LNCAP (cell line): ENCODE data around the gene FHIP1B.

Experiments
- TF ChIP-seq, protein P1 (sequence below): fragments of 450-650 bp; IDR thresholded peaks from 2 replicates; pipeline ENCODE4 v1.5.1; 2017; ENCODE audit warnings: mild to moderate bottlenecking

Gene FHIP1B

DNA sequence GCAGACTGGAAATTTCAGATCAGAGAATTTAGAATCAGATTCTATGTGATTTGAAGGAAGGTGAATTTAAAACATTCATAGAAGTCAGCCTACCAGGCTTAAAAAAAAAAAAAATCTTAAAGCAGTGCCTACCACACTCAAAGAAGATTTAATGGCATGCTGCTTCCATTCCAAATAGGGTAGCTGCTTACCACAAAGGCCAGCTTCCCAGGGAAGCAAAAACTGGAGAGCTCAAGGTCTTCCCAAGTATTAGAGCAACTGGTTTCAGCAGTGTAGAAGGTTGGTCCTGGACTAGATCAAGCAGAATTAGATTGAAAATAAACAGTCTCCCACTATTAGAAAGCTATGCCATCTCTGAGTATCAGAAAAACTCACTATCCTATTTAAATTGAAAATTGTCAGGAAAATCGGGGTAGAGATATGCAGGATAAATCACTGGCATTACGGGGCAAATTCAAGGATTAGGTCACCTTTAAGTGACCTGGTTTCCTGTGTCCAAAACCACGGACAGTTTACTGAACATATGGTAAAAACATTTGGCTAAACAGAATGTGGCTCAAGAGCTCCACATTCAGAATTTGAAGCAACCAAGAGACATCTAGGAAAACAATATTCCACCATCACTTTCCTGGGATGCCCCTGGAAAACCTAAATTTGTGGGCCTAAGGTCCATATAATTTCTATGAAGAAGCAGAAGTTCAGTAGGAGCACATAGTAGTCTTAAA lies 27.8 kb downstream of the FHIP1B start:
- TF ChIP-seq, protein P1, sequence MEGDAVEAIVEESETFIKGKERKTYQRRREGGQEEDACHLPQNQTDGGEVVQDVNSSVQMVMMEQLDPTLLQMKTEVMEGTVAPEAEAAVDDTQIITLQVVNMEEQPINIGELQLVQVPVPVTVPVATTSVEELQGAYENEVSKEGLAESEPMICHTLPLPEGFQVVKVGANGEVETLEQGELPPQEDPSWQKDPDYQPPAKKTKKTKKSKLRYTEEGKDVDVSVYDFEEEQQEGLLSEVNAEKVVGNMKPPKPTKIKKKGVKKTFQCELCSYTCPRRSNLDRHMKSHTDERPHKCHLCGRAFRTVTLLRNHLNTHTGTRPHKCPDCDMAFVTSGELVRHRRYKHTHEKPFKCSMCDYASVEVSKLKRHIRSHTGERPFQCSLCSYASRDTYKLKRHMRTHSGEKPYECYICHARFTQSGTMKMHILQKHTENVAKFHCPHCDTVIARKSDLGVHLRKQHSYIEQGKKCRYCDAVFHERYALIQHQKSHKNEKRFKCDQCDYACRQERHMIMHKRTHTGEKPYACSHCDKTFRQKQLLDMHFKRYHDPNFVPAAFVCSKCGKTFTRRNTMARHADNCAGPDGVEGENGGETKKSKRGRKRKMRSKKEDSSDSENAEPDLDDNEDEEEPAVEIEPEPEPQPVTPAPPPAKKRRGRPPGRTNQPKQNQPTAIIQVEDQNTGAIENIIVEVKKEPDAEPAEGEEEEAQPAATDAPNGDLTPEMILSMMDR, result no peak

DNA sequence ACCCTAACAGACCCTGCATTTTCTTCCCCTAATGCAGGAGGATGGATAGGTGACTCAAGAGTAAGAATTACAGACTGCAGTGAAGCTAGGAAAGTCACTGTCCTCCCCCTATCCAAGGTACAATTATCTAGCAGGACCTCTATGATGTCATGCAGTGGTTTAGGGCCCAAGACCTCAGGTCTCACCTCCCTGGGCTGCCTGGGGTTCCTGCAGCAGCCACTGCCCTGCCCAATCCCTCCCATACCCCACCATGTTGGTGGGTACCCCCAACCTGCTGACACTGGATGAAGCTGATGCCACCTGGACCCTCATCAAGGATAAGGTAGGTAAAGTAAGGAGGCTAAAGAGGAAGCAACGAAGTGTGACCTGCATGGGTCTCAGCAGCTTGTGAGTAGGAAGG lies 29.1 kb downstream of the FHIP1B start, which contains the start of gene C11orf42:
TSS of gene C11orf42 (plus strand) at position 192 of the 400 bp plus-strand sequence. CDS start at position 251, 59 bp downstream.
- TF ChIP-seq, protein P1, result no peak

DNA sequence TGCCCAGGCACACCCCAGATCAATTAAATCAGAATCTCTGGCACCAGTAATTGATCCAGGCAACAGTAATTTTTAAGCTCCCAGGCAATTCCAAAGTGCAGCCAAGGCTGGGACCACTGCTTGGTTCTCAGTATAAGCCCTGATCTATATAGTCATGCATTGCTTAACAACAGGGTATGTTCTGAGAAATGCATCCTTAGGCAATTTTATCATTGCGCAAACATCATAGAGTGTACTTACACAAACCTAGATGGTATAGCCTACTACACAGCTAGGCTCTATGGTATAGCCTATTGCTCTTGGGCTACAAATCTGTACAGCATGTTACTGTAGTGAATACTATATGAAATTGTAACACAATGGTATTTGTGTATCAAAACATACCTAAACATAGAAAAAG lies 29.7 kb downstream of the FHIP1B start:
- TF ChIP-seq, protein P1, result no peak

DNA sequence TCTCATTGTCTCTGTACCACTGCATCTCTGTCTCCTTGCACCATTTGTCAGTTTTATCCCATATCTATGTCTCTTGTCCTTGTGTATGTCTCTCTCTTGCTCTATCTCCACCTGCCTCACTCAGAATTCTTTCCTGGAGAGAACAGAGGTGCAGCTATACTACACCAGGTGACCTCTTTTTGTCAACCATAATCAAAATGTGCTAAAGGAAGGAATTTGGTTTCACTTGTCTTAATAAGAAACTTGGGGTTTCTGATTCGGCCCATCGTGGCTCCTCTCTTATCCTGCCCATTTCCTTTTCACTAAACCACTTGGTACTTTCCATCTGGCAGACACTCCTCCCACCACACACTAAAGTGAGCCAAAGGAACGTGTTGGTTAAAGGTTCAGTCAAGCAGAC lies 31.1 kb downstream of the FHIP1B start:
- TF ChIP-seq, protein P1, result no peak

DNA sequence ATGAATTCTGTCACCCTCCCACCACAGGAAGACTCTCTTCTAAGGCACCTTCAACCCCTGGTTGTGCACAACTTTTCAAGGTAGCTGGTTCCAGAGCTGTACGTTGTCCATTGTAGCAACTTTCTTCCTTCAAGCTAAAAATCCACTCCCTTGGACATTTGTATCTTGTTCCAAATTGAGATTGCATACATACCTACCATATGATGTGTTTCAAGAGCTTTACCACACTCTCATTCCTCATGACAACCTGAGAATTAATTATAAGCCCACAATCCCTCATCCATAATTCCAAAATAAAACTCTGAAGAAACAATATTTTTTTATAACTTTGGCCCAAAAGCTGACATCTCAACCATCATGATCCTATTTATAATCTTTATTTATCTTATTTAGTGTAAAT lies 32.4 kb downstream of the FHIP1B start:
- TF ChIP-seq, protein P1, result no peak

DNA sequence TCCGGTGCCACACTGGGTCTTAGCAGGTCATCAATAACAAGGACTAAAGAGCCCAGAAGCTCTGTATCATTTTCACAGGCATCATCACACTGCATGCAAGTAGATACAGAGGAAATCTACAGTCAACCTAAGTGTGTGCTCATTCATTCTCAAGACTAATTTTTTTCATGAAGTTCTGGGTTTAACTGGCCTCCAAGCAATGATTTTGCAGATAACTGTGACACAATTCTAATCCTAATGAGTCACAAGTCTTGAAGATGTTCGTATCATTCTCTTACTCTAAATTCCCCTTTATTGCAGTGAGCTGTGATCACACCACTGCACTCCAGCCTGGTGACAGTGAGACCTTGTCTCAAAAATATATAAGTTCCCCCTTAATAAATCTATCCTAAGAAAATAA lies 33.0 kb downstream of the FHIP1B start:
- TF ChIP-seq, protein P1, result no peak

DNA sequence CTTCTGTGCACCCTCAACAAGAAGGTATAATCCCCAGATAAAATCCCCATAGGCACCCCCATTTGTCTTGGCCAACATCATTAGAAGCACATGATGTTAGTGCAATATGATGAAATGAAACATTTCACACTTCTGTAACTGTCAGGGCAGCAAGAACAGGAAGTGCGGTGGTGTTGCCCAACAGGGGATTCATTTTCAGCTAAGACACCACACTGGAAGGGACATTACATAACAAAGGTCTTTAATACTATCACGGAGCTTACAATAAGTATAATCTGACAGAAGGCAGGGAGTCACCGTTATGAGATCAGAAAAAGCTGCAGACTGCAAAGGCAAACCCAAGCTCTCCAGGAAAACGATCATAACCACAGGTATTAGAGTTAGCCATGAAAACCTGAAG lies 33.5 kb downstream of the FHIP1B start:
- TF ChIP-seq, protein P1, result no peak
